Effector CD4-positive, alpha-beta T cell (primary cell): ENCODE data around the gene DIPK2A.

Experiments used
- DNase-seq: peaks from one replicate; pipeline ENCODE4 v3.0.0-alpha.2; 2020
- total RNA-seq: gene quantifications from one replicate; lab custom pipeline; 2026; lab: John Stamatoyannopoulos, UW

Gene DIPK2A
- total RNA-seq, result 70.9 reads per million, percentile 76 among the genes with 10 or more reads in this experiment

GRCh38 chr3:143971359-143972154 lies at the start of gene DIPK2A:
DIPK2A (plus strand) TSS chr3:143971823; CDS start chr3:143972333, 510 bp downstream.
- DNase-seq, result peak; percentile 88

GRCh38 chr3:143924522-143925285 lies 46.9 kb upstream of the DIPK2A start:
- DNase-seq, result no peak

GRCh38 chr3:143928056-143928455 lies 43.6 kb upstream of the DIPK2A start:
- DNase-seq, result no peak

- no peak for DNase-seq
Observed at GRCh38 chr3:143928541-143929255, 42.9 kb upstream of the DIPK2A start.

- DNase-seq, result no peak
Observed at GRCh38 chr3:143934791-143935190, 36.8 kb upstream of the DIPK2A start.

- no peak for DNase-seq
Observed at GRCh38 chr3:143935678-143936077, 35.9 kb upstream of the DIPK2A start.

- no peak for DNase-seq
Observed at GRCh38 chr3:143950810-143951209, 20.8 kb upstream of the DIPK2A start.

- no peak for DNase-seq
Observed at GRCh38 chr3:143951351-143951971, 20.2 kb upstream of the DIPK2A start.

GRCh38 chr3:143952569-143953072 lies 19.0 kb upstream of the DIPK2A start:
- no peak for DNase-seq

GRCh38 chr3:143955113-143955512 lies 16.5 kb upstream of the DIPK2A start:
- no peak for DNase-seq

- no peak for DNase-seq
Observed at GRCh38 chr3:143956838-143957237, 14.8 kb upstream of the DIPK2A start.

GRCh38 chr3:143957453-143957852 lies 14.2 kb upstream of the DIPK2A start:
- DNase-seq, result no peak

GRCh38 chr3:143958966-143959365 lies 12.7 kb upstream of the DIPK2A start:
- DNase-seq, result no peak

GRCh38 chr3:143961342-143961741 lies 10.3 kb upstream of the DIPK2A start:
- no peak for DNase-seq

GRCh38 chr3:143963946-143964345 lies 7.7 kb upstream of the DIPK2A start:
- no peak for DNase-seq

GRCh38 chr3:143970773-143971358 lies 757 bp upstream of the DIPK2A start:
- DNase-seq, result peak; percentile 33

GRCh38 chr3:143972155-143972504 lies 507 bp downstream of the DIPK2A start:
- no peak for DNase-seq

- DNase-seq, result no peak
Observed at GRCh38 chr3:143972505-143973258, 1.1 kb downstream of the DIPK2A start.

GRCh38 chr3:143973259-143974021 lies 1.8 kb downstream of the DIPK2A start:
- DNase-seq, result peak; percentile 63
